ENCODE results near the gene AEBP1. TPM values are rescaled to one million over a fixed set of nuclear protein-coding genes. Genes with fewer than 3 reads are reported as not detected.
A peak's percentile ranks its signal among the peaks of the same experiment; 100 is the strongest.

Gene AEBP1
- total and polyA plus RNA-seq, 9 donors: 137 to 563 (median 283) TPM

- H3K9me3 ChIP-seq: no peaks in the 10 kb centered on the region
- H3K4me3 ChIP-seq: no peak within 1 kb of the TSS
- no peaks in the 10 kb centered on the region for H3K36me3 ChIP-seq
- no peaks in the 10 kb centered on the region for H3K27me3 ChIP-seq
- H3K27ac ChIP-seq: no peak within 1 kb of the TSS
- peak in 2 of 5 donors; percentile 8 to 27 for DNase-seq
- intact Hi-C loops (cut with DNase I): no loop called here
- H3K4me1 ChIP-seq (ENCODE audit: insufficient read depth): peaks cover 8% of the 10 kb centered on the region
- TF ChIP-seq CTCF (IDR thresholded peaks at IDR 0.05): no peak
- no peak for TF ChIP-seq POLR2A (IDR thresholded peaks at IDR 0.05)
- TF ChIP-seq EP300 (IDR thresholded peaks at IDR 0.05): no peak
- WGBS, 3 donors: 68 to 72% (median 68%) methylated on average over 6 of the region's 6 CpGs
Observed at GRCh38 chr7:44141221-44141850, 37.2 kb downstream of the AEBP1 start, which contains the start of gene MYL7. Gene MYL7, minus strand, starts transcription at chr7:44141332. Its CDS starts 27 bp downstream, at chr7:44141305.

DNA sequence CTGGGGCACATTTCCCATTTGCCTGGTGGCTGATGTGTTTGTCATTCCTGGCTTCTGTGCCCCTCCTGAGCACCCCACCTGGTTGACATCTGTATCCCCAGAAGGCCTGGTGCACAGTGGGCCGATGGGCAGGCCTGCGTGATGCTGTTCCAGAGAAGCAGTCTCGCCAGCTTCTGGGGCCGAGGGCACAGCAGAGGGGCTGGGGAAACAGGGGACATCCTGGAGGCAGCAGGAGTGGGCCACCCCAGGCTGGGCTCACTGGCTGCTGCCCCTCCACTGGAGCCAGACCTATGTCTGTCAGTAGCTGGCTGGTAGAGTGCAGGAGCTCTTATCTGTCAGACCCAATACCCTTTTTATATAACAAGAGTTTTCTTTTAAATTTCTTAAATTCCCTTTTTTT, 37.9 kb downstream of the AEBP1 start:
- Histone ChIP-seq H3K4me1 (ENCODE audit: insufficient read depth) (peaks cover 9% of the 10 kb centered on the region), H3K4me3 (no peak overlapping the region), H3K27ac (no peak overlapping the region), H3K27me3 (no peaks in the 10 kb centered on the region), H3K36me3 (no peaks in the 10 kb centered on the region), H3K9me3 (no peaks in the 10 kb centered on the region)
- WGBS, 3 donors: 85 to 95% (median 95%) methylated on average over 4 of the region's 4 CpGs
- TF ChIP-seq CTCF (IDR thresholded peaks at IDR 0.05): no peak
- no peak for TF ChIP-seq POLR2A (IDR thresholded peaks at IDR 0.05)
- TF ChIP-seq EP300 (IDR thresholded peaks at IDR 0.05): no peak
- DNase-seq: peak in 1 of 5 donors; percentile 13
- intact Hi-C loops (cut with DNase I): no loop called here

DNA sequence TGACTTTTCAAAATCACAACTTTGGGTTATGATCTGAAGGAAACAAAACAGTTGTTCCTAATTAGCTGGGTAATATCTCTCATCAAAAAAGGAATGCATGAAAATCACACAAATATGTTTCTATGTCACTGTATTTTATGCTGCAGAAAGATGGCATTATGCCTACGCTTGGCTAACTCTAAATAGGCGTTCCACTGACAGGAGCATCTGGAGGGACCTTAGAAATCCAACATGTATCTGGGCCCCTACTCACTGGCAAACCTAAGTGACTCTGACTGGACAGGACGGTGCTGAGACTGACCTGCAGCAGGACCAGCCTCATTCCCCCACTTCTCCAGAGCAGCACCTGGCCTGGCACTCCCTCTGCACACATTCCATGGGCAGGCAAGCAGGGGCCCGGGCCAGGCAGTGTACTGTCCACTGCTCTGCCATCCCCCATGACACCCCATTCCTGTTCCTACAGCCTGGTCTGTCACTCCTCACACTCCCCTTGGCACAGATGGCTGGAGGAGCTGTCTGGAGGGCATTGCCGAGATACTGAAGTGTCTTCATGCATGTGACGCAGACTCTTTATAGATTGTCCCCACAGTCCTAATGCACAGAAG, 39.6 kb downstream of the AEBP1 start:
- intact Hi-C loops (cut with DNase I): no loop called here
- H3K27me3 ChIP-seq: no peaks in the 10 kb centered on the region
- H3K4me1 ChIP-seq (ENCODE audit: insufficient read depth): peaks cover 9% of the 10 kb centered on the region
- DNase-seq: peak in 4 of 5 donors; percentile 5 to 12 (median 8)
- TF ChIP-seq CTCF (IDR thresholded peaks at IDR 0.05) (no peak), POLR2A (IDR thresholded peaks at IDR 0.05) (no peak), EP300 (IDR thresholded peaks at IDR 0.05) (no peak)
- H3K27ac ChIP-seq: no peak overlapping the region
- no peak overlapping the region for H3K4me3 ChIP-seq
- no peaks in the 10 kb centered on the region for H3K36me3 ChIP-seq
- H3K9me3 ChIP-seq: no peaks in the 10 kb centered on the region
- WGBS, 3 donors: 78 to 86% (median 83%) methylated on average over 6 of the region's 6 CpGs

DNA sequence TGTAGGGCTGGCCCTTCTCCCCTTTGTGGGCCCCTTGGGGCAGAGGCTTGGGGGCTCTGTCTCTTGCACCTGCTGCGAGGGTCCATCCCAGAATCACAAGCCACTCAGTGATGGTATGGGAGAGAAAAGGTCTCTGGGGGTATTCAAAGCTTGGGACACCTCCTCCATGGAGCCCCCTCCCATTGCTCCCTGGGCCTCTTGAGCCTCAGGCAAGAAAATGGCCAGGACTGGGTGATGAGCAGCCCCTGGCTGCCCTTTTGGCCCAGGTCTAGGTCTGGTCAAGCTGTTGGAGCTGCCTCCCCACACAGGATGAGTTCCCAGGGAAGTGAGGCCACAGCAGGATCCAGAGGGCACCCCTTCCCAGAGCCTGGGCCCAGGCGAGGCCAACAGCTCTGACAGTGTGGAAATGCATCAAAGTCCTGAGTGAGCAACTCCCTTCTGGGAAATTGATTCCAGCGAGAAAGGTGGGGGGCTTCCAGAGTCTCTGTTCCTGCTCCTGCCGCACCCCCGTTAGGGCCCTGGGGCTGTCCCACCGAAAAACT, 40.4 kb downstream of the AEBP1 start:
- Histone ChIP-seq H3K36me3 (no peaks in the 10 kb centered on the region), H3K27me3 (no peaks in the 10 kb centered on the region), H3K4me3 (no peak overlapping the region), H3K27ac (no peak overlapping the region), H3K4me1 (ENCODE audit: insufficient read depth) (peaks cover 9% of the 10 kb centered on the region), H3K9me3 (no peaks in the 10 kb centered on the region)
- DNase-seq: peak in 4 of 5 donors; percentile 3 to 25 (median 10)
- 85 to 94% (median 89%) methylated on average over 5 to 6 of the region's 6 CpGs for WGBS, 3 donors
- TF ChIP-seq POLR2A (IDR thresholded peaks at IDR 0.05) (no peak), EP300 (IDR thresholded peaks at IDR 0.05) (no peak), CTCF (IDR thresholded peaks at IDR 0.05) (no peak)
- intact Hi-C loops (cut with DNase I): no loop called here
